Activated naive CD8-positive, alpha-beta T cell treated with anti-CD3 and anti-CD28 coated beads, Interleukin-2, amount 10 ng/mL, durations not matched to agents 7 days and 5 days (primary cell): ENCODE measurements around the gene TLE1. TPM values are rescaled to one million over a fixed set of nuclear protein-coding genes. Genes with fewer than 3 reads are reported as not detected.
"Not testable (repeated sequence)": the region's sequence is repeated elsewhere in the genome, so short reads cannot be mapped to it uniquely, and the experiment has no call there.

ENCODE experiments used
- ATAC-seq: fragments of 150-1000 bp; cut with Tn5 transposase; one replicate; pipeline ENCODE4 v1.10.0; 2021; ENCODE audit warnings: low read depth, moderate library complexity
- POLR2A ChIA-PET: fragments of 350-600 bp; sonication (Branson Sonifier 250); formaldehyde crosslinking; loops from one replicate; lab custom pipeline; 2021; ENCODE audit warnings: antibody characterized with exemption; lab: Charles Lee
- DNase-seq: peaks from one replicate; pipeline ENCODE4 v3.0.0; 2021
- H3K27ac Mint-ChIP-seq: one replicate; pipeline ENCODE4 v1.8.0; 2022; ENCODE audit warnings: mild to moderate bottlenecking, mixed read lengths
- H3K27me3 Mint-ChIP-seq: one replicate; pipeline ENCODE4 v1.8.0; 2022; ENCODE audit warnings: mild to moderate bottlenecking, moderate library complexity, mixed read lengths
- H3K36me3 Mint-ChIP-seq: one replicate; pipeline ENCODE4 v1.8.0; 2021; ENCODE audit warnings: mild to moderate bottlenecking, mixed read lengths
- H3K4me1 Mint-ChIP-seq: one replicate; pipeline ENCODE4 v1.8.0; 2021; ENCODE audit warnings: mixed read lengths
- H3K4me3 Mint-ChIP-seq: one replicate; pipeline ENCODE4 v1.8.0; 2022; ENCODE audit warnings: mild to moderate bottlenecking, moderate library complexity, mixed read lengths
- H3K9me3 Mint-ChIP-seq: one replicate; pipeline ENCODE4 v1.8.0; 2021; ENCODE audit warnings: mixed read lengths
- total RNA-seq, 2 experiments: library from RNA; stranded (reverse); gene quantifications; one replicate each; pipeline ENCODE4 v1.2.3, GENCODE V29; 2021

TLE1 gene
- total RNA-seq, 2 experiments from 2014 or later: 0.43 to 0.91 TPM

DNA sequence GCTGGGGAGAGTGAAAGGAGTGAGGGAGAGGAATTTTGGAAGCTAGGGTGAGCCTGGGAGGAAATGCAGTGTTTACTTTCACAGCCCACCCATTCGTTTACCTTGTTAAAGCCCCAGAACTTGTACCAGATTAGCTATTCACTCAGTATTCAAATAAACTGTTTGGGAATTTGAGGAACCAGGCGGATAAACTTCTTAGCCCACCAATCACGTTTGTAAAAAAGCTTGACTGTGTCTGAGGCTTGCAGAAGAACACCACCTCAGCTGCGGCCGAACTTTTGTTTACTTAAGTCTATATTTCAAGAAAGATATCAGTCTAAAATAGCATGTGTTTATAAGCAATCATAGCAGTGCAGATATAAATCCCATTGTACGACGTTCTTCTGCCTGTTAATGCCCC, 5.2 kb upstream of the TLE1 start:
- no peaks in the 10 kb centered on the region for H3K36me3 Mint-ChIP-seq

DNA sequence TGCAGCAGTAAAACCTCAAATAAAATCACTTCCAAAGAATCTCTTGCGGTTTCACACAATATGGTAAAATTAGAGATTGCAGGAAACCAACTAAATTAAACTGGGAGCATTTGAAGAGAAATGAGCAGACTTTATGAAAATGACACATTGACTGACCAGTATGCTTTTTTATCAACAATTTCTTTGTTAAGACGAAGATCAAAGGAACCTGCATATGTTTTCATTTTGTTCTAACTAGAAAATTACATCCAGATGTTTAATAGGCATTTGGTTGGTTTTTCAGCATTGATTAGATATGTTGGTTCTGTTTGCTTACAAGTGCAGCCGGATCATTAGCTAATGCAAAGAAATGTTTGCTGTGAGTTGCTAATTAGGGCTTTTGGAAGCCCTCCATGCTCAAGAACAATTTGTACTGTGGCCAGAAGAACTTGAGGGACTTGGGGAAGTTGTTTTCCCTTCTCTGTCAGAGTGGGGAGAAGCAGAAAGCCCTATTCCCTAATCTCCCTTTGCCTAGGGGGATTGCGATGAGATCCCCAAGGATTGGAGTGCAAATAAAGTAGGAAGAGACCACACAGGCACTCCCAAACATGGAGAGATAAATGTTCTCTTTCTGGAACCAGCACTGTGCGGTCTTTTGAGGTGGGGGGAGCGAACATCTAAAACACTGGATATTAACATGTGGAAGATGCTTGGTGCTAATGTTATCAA, 4.5 kb upstream of the TLE1 start:
- DNase-seq (no peak), ATAC-seq (no peak)
- Mint-ChIP-seq H3K36me3 (peaks cover 1% of the 10 kb centered on the region), H3K4me3 (no peak overlapping the region), H3K4me1 (peaks cover 5% of the 10 kb centered on the region), H3K9me3 (no peaks in the 10 kb centered on the region), H3K27ac (no peak overlapping the region), H3K27me3 (peaks cover 23% of the 10 kb centered on the region)
- POLR2A ChIA-PET: no interaction called here

More for the DNA sequence above, 5.2 kb upstream of the TLE1 start:
- POLR2A ChIA-PET: no interaction called here
- Mint-ChIP-seq H3K4me3 (no peak overlapping the region), H3K27ac (no peak overlapping the region), H3K27me3 (peaks cover 21% of the 10 kb centered on the region), H3K4me1 (peaks cover 5% of the 10 kb centered on the region), H3K9me3 (no peaks in the 10 kb centered on the region)
- no peak for DNase-seq
- no peak for ATAC-seq

DNA sequence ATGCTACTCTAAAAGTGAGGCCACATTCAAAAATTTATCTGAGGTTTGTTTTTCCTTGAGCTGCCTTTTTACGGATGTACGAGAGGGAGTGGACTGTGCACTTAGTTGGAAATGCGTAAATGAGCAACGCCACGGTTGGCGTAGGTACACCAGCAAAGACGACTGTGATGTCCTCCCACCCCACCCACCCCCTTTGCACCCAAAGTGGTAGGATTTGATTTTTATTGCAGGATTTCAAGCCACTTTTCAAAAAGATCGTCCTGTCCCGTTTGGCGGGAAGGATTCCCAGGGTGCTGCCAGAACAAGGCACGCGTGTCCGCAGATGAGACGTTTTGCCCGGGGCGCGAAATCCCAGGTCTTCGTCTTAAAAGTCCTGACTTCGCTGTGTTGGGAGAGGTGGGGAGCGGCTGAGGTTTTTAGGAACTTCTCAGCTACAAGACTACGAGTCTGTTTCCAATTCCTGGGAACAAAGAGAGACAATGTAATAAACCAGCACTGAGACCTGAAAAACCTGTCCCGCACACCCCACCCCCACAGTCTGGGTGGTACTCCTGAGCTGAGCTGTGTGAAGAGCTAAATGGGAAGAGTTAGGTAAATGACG, 1.0 kb upstream of the TLE1 start:
- Mint-ChIP-seq H3K27me3 (peaks cover 20% of the 10 kb centered on the region), H3K36me3 (peaks cover 1% of the 10 kb centered on the region), H3K27ac (no peak overlapping the region), H3K4me1 (peaks cover 11% of the 10 kb centered on the region), H3K4me3 (peak overlapping the region; percentile 83), H3K9me3 (no peaks in the 10 kb centered on the region)
- ATAC-seq: no peak
- POLR2A ChIA-PET: no interaction called here
- no peak for DNase-seq

DNA sequence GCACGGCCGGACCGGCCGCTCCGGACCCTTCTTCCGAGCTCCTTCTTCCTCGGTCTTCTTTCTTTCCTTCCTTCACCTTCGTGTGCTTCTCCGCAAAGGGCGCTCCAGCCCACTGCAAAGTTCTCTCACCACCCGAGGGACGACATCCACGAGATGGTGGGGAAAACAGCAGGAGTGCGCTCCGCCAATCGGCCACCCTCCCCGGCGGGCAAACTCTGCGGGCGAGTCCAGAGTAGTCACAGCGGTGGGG, 329 bp downstream of the TLE1 start:
- H3K36me3 Mint-ChIP-seq, H3K9me3 Mint-ChIP-seq, DNase-seq, POLR2A ChIA-PET: not testable (repeated sequence)
- Mint-ChIP-seq H3K27me3 (peaks cover 17% of the 10 kb centered on the region), H3K4me1 (peaks cover 11% of the 10 kb centered on the region), H3K4me3 (peak overlapping the region; percentile 82), H3K27ac (peak overlapping the region; percentile 56)
- ATAC-seq: peak; percentile 3

DNA sequence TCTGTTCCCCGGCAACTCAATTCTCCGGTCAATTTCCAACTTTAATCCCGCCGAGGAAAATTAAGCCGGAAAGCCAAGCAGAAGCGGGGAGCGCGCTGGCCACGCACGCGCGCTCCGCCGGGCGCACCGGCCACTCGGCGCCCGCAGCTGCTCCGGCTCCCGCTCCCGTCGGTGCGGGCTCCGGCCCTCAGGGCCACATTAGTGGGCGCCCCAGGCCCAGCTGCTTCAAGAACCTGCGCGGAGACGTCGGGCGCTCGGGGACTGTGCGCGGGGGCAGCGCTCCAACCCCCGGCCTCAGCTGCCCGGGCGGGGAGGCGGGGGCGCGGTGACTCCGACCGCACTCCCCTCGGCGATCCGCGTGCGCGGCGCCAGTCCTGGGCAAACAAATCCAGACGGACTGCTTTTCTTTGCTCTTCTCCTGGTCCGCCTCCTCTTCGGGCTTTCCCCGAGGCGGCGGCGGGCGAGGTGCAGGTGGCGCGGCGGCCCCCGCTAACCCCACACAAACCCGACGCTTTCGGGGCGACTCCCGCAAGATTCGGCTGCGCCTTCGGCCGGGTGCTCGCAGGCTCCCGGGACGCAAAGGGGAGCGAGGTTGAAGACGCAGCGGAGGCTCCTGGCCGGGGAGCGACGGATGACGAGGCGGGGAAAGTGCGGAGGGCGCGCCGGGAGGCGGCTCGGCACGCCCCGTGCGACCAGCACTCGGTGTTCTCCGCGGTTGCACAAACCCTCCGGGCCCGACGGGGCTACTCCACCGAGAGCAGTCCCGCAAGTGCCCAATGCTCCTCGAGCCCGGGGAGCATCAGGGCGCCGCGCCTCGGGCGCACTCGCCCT, 870 bp downstream of the TLE1 start:
- H3K9me3 Mint-ChIP-seq, H3K36me3 Mint-ChIP-seq, H3K27ac Mint-ChIP-seq, POLR2A ChIA-PET: not testable (repeated sequence)
- peaks cover 17% of the 10 kb centered on the region for H3K27me3 Mint-ChIP-seq
- peaks cover 11% of the 10 kb centered on the region for H3K4me1 Mint-ChIP-seq
- ATAC-seq (peak; percentile 5), DNase-seq (peak; percentile 56)
- H3K4me3 Mint-ChIP-seq: peak overlapping the region; percentile 82

DNA sequence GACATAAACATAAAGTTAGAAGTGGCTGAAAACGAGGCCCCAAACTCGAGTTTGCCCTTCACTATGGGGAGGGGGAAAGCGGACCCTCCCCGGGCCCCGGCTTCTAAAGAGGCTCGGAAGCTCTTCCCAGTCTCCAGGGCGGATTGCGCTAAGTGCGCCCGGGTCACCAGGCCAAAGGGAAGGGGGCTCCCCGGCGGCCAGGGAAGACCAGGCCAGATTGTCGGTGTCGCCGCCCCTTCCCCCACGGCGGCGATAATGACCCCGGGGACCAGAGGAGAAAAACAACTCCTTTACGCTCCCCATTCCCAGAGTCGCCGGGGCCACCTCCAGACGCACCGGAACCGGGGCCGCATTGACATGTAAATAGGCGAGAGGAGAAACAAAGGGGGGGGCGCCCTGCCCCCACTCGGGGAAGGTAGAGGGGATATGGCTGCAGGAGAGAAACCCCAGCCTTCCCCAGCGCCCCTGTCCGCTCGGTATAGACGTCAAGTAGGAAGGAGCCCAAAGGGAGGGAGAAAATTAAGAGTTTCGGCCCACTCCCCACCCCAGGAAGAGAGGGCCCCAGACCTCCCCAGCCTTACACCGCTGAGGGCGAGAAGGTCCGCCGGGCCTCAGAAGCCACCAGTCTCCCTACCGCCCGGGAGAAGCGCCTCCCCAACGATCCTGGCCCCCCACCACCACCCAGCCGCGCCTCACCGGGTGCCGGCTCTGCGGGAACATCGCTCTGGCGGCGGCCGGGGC, 1.7 kb downstream of the TLE1 start:
- POLR2A ChIA-PET: no interaction called here
- peaks cover 13% of the 10 kb centered on the region for H3K4me1 Mint-ChIP-seq
- H3K36me3 Mint-ChIP-seq: peaks cover 1% of the 10 kb centered on the region
- DNase-seq: peak; percentile 33
- peak overlapping the region; percentile 20 for H3K27ac Mint-ChIP-seq
- peaks cover 17% of the 10 kb centered on the region for H3K27me3 Mint-ChIP-seq
- H3K9me3 Mint-ChIP-seq: no peaks in the 10 kb centered on the region
- ATAC-seq: no peak
- peak overlapping the region; percentile 63 for H3K4me3 Mint-ChIP-seq

DNA sequence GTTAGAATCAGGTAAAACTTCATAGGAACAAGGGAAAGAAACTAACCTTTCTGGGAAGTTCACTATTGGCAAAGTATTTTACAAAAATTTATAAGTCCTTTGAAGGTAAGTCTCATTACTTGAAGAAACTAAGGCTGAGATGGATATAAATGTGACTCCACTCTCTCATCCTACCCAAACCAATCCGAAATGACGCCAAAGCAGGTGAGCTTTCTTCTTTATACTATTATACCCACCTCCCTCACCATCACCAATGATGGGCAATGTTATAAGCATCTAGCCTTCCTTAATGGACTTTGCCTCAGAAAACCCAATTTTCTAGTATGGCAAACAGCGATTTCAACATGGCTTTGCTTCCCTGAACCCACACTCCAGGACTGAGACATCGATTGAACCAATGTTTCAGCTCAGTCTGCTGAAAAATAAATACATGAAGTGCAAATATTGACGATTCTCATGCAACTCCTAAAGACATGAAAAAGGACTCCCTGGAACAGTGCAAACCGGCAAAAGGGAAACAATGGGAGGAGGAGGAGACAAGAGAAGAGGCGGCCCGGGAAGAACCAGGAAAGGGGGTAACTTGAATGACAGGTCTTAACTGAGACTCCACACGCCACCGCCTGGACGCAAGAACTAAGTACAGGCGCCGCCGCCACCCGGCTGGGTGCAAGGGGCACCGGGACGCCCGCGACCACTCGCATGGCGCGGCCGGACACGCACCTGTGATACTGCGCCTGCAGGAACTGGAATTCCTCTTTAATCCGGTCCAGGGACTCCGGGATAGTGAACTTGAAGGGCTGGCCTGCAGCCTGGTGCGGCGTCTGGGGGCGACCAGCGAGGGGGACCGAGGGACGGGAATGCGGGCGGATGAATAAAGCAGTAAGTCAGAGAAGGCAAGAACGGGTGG, 2.5 kb downstream of the TLE1 start:
- ATAC-seq: no peak
- DNase-seq: peak; percentile 46
- POLR2A ChIA-PET: no interaction called here
- Mint-ChIP-seq H3K9me3 (no peaks in the 10 kb centered on the region), H3K4me1 (peaks cover 19% of the 10 kb centered on the region), H3K27me3 (peaks cover 20% of the 10 kb centered on the region), H3K4me3 (peak overlapping the region; percentile 61), H3K27ac (no peak overlapping the region), H3K36me3 (peaks cover 1% of the 10 kb centered on the region)

DNA sequence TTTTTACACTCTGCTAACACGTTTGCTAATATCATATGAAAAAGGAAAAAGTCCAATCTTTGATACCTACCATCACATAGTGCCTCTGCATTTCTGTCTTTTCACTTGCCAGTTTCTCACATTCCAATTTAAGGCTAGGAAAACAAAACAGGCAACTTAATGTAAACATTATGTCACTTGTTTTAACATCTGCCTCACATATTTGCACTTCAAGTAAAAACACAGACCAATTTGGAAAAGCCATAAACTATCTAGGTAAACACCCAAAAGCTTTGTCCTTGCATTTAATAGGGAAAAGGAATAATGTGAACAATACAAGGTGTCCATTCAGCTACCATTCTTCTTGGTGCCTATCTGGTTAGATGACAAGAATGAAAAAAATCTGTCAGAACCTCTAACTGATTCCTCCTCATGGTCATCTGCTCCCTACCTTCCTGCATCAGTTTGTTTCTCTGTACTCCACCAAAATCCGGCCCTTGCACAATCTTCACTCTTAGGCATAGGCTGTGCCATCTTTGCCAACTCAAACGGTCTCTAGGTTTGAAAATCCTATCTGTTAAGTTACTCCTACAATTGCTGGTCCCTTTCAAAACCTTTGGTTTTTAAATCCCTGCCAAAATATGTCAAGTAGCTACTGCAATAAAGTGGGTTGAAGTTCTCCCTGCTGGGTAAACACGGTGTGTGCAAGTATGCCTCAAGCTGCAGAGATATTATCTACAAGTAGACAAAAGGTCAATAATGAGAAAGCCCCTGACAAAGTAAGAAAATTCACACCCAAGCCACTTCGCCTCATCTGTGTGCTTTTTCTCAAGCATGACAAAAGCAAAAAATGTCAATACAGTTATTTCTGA, 3.4 kb downstream of the TLE1 start:
- POLR2A ChIA-PET: no interaction called here
- Mint-ChIP-seq H3K9me3 (no peaks in the 10 kb centered on the region), H3K36me3 (peaks cover 1% of the 10 kb centered on the region), H3K4me3 (no peak overlapping the region), H3K27me3 (peaks cover 19% of the 10 kb centered on the region), H3K4me1 (peaks cover 19% of the 10 kb centered on the region), H3K27ac (no peak overlapping the region)
- DNase-seq (no peak), ATAC-seq (no peak)

DNA sequence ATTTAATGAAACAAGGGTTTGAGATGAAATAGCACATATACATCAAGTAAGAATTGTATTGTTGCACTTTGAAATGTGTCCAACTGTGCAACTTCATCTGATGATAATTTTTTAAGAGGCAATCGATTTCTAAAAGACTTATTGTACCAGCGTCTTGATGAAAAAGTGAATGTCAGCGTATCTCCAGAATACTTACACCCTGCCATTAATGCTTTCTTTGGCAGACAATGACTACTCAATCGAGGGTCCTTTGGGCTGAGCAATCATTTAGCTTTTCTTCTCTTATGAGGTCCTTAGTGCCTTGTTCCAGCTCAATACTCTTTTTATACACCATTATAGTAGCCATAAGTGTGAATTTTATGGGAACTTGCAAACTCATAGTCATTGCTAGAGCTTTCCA, 4.7 kb downstream of the TLE1 start:
- H3K4me3 Mint-ChIP-seq: no peak overlapping the region
- DNase-seq (no peak), ATAC-seq (no peak)
- POLR2A ChIA-PET: no interaction called here
- H3K9me3 Mint-ChIP-seq: no peaks in the 10 kb centered on the region
- no peak overlapping the region for H3K27ac Mint-ChIP-seq
- peaks cover 14% of the 10 kb centered on the region for H3K4me1 Mint-ChIP-seq
- H3K27me3 Mint-ChIP-seq: peaks cover 12% of the 10 kb centered on the region
- peaks cover 1% of the 10 kb centered on the region for H3K36me3 Mint-ChIP-seq

DNA sequence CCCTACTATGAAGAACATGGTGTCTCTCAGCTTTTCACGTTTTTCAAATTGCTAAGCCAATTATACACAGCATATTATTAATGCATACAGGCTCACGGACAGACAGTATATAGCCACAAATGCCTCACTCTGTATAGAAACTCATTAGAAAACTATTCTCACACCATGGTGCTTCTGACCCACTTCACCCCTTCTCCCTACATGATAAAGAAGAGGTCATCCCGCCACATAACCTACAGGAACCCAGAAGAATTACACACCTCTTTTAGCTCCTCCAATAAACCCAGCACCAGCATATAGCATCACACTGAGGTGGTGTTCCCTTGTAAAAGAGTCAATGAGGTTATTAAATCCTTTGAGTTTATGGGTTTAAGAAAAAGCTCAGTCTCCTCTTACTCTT, 5.6 kb downstream of the TLE1 start:
- Mint-ChIP-seq H3K27ac (no peak overlapping the region), H3K9me3 (no peaks in the 10 kb centered on the region), H3K4me1 (peaks cover 14% of the 10 kb centered on the region), H3K36me3 (no peaks in the 10 kb centered on the region), H3K27me3 (peaks cover 12% of the 10 kb centered on the region), H3K4me3 (no peak overlapping the region)
- ATAC-seq (no peak), DNase-seq (no peak)
- POLR2A ChIA-PET: no interaction called here

DNA sequence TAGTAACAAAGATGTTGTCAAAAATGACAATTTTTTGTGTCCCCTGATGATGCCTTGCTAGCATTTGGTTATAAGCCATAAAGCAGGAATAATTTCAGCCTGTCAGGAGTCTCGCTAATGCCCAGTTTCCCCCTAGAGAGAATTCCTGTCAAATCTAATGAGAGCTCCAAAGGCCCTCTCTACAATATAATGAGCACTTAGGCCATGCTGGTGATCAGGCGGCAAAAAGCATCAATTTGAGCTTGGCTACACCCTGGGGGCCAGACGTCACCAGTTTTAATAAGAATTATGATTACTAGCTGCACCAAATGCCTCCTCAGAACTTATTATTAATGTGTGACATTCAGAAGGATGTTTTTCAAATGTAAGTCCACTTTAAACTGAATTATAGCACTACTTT, 6.1 kb downstream of the TLE1 start:
- DNase-seq (no peak), ATAC-seq (no peak)
- H3K4me3 Mint-ChIP-seq: no peak overlapping the region
- H3K27me3 Mint-ChIP-seq: peaks cover 12% of the 10 kb centered on the region
- POLR2A ChIA-PET: no interaction called here
- H3K4me1 Mint-ChIP-seq: peaks cover 14% of the 10 kb centered on the region
- no peak overlapping the region for H3K27ac Mint-ChIP-seq
- H3K9me3 Mint-ChIP-seq: no peaks in the 10 kb centered on the region
- H3K36me3 Mint-ChIP-seq: no peaks in the 10 kb centered on the region

DNA sequence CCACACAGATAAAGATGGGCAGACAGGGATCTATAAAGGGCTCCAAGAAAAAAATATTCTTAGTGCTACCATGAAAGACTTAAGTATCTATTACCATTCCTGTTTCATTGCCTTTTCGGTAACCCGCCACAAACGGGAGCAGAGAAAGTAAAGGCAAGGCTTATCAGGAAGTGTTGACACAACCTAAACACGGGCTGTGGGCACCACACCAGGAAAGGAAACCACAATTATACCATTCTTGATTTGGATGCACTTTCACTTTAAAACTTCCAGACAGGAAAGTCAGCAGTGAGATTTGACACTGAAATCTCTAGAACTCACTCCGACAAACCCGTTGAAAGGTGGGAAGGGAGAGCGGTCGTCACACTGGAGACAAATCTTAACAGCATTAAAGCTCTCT, 6.5 kb downstream of the TLE1 start:
- Mint-ChIP-seq H3K4me3 (peak overlapping the region; percentile 5), H3K27ac (no peak overlapping the region), H3K9me3 (no peaks in the 10 kb centered on the region), H3K4me1 (peaks cover 14% of the 10 kb centered on the region), H3K36me3 (no peaks in the 10 kb centered on the region), H3K27me3 (peaks cover 12% of the 10 kb centered on the region)
- POLR2A ChIA-PET: no interaction called here
- DNase-seq: no peak
- no peak for ATAC-seq
